HG03520 (cell line): ENCODE results near the gene MYG1.
"Not testable (repeated sequence)": the region's sequence is repeated elsewhere in the genome, so short reads cannot be mapped to it uniquely, and the experiment has no call there.

ENCODE experiments used
- ATAC-seq: cut with Tn5 transposase; IDR thresholded peaks from one replicate; pipeline ENCODE4 v1.9.1; 2021; ENCODE audit warnings: mild to moderate bottlenecking, moderate library complexity; ENCODE audit not compliant: unreplicated experiment

The MYG1 gene

DNA sequence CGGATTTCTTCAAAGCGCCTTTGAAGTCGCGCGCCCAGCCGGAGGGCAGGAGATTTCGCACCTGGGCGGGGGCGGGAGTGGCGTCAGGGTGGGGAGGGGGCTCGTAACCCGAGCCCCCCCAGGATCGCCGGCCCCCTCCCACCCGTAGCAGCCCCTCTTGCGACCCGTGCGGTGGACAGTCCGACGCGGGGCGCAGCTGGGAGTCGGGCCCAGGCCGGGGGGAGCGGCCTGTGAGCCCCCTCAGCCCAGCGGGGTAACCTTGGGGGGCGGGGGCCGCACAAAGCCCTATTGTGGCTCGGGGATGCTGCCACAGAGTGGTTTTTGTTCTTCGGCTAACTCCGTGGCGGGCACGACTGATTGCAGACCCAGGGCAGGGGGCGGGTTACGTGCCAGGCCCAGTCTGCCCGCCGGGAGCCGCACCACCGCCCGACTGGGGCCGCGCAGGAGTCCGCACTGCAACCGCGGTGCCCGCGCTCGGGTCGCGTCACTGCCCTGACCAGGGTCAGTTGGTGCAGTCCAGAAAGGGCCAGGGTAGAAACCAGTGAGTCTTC, 26.1 kb downstream of the MYG1 start:
- ATAC-seq, result no peak

DNA sequence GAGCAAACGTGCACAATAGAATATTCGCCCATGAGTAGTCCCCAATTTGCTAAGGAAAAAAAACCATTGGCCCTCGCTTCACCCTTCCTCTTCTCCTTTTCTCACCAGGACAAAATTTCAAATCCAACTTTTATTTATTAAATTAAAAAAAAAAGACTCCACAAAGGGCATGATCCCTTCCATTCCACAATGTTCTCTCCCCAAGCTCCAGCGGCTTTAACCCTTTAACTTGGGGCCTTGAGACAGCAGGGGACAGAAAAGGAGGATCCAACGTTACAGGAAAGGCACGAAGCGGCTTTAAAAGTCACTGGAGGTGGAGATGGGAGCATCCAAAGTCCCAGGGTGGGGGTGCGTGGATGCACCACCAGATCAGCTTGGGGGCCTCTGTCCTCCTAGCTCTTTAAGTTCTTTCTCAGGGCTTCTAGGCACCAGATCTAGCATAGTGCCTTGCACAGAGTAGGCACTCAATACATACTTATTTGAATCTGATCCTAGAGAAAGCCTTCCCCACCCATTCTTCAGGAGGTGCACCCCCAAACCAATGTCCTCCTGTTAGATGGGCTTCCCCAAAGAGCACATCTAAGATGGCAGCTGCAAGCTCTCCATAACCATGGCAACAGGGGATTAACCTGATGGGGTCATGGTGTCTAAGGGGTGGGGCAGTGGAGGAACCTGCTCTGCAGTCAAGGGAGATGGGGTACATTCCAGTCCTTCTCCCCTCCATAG, 27.1 kb downstream of the MYG1 start:
- ATAC-seq, result no peak

DNA sequence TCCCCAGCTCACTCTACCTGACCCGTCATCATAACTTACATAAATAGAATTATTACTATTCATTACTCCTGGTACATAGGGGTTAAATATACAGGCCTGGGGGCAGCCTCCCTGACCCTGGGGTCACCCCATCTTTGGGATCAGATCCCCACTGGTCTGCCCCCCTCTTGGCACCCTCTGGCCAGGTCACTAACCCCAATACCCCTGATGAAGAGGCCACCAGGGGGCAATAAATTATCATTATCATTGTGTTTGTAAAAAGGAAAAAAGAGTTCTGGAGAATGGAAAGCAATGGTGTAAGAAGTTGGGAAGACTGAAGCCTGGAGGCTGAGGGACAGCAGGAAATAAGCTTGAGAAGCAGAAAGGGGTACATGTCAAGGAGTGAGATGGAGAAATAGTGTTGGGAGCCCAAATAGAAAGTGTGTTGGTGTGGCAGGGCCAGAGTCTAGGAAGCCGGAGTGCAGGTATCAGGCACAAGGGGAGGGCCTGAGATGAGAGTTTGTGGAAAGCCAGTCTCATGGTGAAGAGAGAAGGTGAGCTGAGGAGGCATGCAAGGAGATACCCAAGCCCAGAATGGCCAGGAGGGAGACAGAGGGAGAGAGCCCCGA, 28.0 kb downstream of the MYG1 start:
- no peak for ATAC-seq

DNA sequence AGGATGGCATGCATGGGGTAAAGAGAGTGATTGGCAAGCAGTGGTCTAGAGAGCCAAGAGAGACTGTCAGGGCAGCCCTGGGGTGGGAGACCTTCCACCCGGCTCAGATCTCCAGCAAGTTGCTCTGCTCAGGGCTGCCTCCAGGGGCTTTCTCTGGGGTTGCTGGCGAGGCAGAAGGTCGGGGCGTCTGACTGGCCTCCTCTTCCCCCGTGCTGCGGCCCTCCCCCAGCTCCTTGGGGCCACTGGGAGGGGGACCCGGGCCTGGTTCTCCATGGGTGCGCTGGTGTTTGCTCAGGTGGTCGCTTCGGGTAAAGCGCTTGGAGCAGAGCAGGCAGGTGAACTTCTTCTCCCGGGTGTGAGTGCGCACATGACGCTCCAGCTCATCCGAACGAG, 28.5 kb downstream of the MYG1 start:
- no peak for ATAC-seq

DNA sequence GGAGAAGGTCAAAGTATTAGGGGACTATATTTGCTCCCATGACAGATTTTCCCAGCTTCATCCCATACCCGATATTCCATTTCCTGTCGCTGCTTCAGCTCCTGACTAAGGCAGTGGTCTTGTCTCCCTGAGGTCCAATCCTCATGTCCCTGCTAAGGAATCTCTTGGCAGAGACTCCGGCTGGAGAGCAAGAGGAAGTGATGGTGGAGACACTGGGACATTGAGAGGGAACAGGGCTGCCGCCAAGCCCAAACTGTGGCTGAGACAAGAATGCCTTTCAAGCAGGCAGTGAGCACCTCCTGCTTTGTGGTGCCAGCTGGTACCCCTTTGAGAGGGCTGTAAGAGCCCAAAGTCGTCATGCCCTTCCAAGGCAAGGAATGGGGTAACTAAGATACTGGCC, 31.2 kb downstream of the MYG1 start:
- ATAC-seq, result no peak

DNA sequence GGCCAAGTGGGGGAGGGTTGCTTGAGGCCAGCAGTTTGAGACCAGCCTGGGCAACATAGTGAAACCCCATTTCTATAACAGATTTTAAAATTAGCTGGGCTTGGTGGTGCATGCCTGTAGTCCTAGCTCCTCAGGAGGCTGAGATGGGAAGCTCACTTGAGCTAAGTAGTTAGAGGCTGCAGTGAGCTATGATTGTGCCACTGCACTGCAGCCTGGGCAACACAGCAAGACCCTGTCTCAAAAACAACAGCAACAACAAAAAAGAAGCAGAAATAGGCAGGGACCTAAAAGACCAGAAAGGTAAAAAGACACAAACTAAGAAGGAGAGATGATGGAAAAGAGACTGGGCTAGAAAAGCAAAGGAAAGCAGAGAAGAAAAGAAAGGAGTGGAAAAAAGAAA, 32.8 kb downstream of the MYG1 start:
- ATAC-seq, result not testable (repeated sequence)

DNA sequence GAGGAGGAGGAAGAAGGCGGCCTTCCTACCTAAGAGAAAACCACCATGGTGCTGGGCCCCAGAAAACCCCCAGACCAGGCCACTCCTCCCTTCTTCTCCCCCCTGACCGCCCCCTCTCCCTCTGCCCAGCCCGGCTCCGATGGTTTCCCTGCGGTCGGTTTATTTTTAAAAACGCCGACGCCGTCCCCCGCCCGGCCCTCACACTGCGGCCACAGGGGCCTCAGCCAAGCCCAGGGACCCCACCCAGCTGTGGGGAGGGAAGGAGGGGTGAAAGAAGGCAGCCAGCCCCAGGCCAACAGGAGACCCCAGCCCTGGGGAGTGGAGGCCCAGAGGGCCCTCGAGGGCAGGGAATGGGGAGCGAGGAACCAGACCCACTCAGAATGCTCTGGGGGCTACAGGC, 33.2 kb downstream of the MYG1 start:
- ATAC-seq, result no peak

DNA sequence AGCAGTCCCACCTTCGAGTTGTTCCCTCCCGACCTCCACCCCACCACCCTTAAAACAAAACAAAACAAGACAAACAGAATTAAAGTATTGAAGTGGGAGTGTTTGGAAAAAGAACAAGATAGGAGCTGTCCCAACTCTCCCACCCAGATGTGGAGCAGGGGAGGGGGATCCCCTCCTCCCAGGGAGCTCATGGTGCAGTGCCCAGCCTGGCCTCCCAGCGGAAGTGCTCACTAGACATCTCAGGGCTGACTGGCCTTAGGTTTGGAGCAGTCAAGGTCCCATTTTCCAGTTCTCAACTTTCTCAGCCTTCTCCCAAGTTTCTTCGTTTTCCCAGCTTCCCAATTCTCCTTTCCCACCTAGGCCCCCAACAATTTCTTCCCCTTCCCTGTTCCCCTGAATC, 33.8 kb downstream of the MYG1 start:
- no peak for ATAC-seq

DNA sequence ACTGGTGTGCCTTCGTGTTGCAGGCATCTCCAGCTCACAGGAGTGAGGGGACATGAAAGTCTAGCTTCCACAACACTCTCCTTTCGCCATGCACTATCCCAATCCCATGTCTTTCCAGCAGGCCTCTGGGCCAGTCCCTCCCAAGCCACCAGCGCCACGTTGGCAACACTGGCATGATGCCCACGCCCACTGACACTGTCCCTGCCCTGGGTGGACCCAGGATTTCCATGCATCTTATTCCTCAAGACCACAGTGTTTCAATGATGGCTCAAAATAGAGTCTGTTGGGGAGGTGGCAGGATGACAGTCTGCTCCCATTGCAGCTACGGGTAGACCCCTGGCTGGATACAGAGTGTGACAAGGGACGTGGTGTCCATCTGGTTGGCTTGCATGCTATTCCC, 34.4 kb downstream of the MYG1 start:
- ATAC-seq, result no peak

DNA sequence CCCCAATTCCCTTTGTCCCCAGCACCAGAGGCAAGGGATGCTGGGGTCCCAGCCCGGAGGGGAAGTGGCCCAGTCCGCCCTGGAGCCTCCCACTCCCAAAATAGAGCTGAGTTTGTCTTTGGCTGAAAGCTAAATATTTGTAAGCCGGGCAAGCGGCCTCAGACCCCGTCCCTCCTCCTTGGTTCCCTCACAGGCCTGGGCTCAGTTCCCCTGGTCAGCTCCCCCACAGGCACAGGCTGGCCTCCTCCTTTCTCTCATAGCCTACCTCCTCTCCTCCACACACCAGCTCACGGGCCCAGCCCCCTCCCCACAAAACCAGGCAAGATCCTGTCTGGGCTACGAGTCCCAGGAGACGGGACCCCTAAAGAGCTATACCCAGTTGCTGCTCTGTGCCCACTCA, 35.3 kb downstream of the MYG1 start:
- ATAC-seq, result no peak

DNA sequence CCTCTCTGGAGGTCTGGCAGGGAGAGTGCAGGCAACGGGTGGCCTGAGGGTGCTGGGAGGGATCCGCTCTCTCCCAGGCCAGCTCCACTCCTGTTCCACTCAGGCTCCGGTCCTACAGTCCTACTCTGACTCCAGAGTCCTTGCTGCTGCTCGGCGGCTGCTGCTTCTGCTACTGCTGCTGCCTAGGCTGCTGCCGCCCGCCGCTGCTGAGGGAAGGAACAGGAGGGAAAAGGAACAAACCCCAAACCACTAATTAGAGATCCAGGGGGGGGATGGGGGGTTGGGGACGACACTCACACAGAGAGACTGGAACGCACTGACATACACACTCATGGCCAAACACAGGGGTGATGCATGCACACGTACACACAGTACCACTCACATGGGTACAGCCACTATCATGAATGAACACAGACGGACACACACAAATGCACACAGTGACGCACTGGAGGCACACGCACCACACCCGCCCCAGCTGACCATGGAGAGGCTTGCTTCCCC, 36.7 kb downstream of the MYG1 start, which contains the start of gene SP7:
SP7 (minus strand) TSS at position 174 of the 501 bp plus-strand sequence. CDS start 708 bp downstream, outside the sequence.
- no peak for ATAC-seq

DNA sequence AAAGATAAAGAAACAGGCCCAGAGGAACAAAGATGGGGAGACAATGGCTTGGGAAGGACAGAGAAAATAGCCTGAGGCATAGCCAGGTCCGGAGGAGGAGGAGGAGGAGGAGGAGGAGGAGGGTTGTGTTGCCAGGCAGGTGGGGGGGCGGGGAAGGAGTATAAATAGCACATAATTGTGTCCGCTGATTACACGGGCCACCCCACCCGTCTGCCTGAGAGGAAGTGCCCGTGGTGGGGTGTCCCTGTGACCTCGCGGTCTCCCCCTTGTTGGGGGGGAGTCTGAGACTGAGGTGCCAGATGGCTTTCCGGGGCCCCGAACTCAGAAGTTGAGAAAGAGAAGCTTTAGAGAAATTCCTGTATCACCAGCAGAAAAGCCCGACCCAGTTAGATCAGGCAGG, 38.5 kb downstream of the MYG1 start:
- ATAC-seq, result no peak

DNA sequence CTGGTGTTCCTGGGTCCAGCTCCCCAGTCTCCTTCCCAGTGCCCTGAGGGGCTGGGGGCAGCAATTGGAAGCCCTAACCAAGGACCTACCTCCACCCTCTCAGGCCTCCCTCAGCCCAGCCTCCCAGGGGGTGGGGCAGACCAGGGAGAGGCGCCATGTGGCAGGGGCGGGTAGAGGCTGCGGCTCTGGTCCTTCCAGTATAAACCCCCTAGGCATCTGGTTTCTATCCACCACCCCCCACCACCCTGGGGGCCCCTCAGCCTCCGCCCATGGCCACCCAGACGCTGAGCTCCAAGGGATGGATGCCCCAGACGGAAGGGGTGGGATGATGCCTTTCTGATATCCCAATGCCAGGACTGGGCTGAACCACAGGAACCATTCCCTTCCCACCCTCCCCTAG, 39.4 kb downstream of the MYG1 start:
- no peak for ATAC-seq

DNA sequence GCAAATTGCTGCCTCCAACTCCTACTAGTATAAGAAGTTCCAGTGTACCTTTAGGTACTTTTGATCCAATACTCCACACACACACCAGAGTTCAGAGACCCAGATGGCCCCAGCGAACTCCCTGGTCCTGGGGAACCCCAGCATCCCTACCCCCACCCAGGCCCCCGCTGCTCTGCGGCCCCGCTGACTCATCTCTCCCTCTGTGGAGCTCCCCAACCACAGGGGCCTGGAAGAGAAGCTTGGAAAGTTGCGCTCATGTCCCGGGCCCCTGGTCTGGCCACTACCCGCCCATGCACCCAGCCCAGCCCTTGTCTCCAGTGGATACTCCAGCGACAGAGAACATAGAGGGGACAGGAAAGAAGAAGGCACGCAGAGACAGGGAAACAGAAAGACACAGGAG, 40.9 kb downstream of the MYG1 start:
- no peak for ATAC-seq

DNA sequence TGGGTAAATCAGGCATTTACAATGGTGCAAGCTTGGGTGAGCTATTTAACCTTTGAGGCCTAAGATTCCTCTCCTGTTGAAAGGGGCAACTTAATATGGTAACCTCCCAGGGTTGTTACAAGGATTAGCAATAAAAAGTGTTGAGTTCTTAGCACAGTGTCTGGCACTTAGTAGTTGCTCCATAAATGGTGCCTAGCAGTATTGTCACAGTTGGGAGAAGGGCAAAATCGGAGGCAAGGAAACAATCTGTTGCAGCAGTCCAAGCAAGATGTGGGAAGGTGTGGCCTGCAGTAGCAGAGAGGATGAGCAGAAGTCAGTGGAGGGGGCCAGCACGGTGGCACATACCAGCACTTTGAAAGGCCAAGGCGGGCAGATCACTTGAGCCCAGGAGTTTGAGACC, 44.0 kb downstream of the MYG1 start:
- no peak for ATAC-seq

DNA sequence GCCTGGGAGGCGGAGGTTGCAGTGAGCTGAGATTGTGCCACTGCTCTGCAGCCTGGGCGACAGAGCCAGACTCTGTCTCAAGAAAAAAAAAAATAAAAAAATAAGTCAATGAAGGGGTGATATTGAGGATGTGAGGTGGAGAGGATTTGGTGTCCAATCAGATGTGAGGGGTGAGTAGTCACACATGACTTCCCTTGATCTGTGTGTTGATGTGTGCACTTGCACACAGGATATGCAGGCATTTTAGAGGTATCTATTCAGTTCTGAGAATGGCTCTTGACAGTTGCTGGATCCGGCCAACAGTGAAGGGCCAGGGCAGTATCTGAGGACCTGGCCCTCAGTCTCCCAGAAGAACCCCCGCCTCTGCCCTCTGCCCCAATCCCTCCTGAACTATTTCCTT, 44.5 kb downstream of the MYG1 start:
- ATAC-seq, result no peak

DNA sequence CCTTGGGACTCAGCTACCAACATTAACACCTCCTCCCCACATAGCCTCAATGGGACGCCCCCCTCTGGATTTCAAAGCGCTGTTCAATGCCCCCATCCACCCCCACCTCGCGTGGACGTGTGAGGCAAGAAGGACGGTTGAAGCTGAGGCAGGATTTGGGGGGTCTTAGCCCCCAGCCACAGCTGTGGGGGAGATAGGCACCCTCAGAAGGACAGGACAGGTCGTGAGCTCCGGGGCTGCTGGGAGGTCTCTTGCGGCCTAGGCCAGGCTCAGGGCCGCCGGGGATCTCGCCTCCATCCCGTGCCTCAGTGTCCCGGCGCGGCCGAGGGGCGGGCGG, 45.0 kb downstream of the MYG1 start:
- no peak for ATAC-seq

DNA sequence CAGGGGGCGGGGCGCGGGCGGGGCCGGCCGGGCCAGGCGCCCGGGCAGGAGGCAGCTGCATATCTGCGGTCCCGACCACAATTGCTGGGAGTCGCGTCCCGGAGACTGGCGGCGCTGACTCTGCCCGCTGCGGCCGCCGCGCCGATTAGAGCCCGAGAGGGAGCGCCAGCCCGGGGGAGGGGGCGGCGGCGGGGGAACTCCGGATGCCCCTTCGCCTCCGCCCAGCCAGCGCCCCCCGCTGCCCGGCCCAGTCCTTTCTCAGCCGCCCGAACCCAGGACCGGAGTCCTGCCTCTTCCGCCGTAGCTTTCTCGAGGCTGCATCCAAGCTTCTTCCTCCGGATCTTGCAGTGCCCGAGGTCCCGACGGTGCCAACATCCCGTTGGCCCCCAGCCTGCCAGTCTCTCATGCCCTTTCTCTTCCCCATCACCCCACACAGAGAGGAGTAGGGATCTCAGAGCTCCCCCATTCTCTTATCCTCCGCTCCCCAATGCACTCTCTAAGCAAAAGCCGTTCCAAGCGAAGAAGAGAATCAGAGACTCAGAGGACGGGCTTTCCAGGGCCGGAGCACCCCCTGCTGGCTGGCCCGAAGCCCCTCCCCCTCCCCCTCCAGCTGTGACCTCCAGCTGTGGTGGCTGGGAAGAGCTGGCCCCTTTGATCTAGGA, 45.5 kb downstream of the MYG1 start:
- ATAC-seq, result no peak

DNA sequence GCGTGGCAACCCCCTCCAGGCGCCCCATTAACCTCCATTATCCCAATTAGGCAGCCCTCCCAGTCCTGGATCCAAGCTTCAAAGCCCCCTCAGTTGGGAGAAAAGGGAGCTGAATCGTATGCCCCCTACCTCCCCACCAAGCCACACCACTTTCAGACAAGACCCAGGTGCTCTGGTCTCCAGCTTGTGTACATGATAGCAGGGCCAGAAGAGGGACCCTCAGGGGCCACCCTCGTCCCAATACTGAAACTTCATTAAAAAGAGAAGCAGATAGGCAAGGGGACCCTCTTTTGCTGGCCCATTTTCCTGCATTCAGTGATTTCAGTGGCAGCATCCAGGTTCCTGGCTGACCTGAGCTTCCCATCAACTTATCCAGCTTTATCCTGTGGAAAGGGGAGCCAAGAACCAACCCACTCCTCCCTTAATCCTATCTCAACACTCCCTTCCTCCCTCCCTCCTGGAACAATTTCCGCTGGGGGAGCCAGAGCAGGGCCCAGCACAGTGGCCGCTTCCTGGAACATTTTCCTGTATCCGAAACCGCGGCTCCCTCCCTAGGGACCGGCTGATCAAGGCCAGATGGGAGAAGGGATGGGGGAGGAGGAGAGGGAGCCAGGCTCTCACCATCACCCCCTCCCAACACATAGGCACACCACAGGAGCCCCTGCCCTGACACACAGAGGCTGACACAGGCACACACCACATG, 46.1 kb downstream of the MYG1 start:
- ATAC-seq, result no peak

DNA sequence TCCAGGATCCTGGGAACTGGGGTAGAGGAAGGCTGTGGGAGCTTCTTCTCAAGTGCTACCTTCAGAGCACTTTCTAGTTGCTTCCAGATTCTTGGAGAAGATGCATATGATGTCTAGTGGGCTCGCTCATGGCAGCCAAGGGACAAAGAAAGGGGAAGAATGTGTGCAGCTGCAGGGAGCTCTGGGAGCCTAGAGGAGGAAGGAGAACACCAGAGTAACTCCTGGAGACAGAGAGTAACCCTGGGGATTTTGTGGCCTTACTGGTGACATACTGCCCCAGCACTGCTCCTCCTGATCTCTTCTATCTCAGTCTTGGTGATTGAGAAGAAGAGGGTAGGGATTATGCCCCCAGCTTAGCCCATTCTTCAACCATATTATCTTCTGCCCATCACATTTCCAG, 47.0 kb downstream of the MYG1 start:
- ATAC-seq, result no peak

DNA sequence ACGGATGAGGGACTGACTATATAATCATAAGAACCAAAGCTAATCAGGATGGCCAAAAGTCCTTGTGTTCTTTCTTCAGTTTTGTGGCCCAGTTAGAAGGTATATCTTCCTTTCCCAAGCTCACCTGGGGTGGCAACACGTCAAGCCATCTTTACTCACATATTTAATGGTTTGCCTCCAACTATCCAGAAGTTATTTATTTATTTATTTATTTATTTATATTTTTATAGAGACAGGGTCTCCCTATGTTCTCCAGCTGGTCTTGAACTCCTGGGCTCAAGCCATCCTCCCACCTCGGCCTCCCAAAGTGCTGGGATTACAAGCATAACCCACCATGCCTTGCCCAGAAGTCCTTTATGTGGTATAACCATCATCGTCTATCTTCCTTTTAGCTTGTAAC, 48.4 kb downstream of the MYG1 start:
- no peak for ATAC-seq
